K562 (cell line): ENCODE measurements around the gene MPPED2. TPM values are rescaled to one million over a fixed set of nuclear protein-coding genes. Genes with fewer than 3 reads are reported as not detected.

Experiments
- ATAC-seq: fragments of 200-7000 bp; cut with Tn5 transposase; 3 replicates; pipeline ENCODE4 v1.9.1; 2020; ENCODE audit warnings: moderate library complexity
- BruUV-seq: library from RNA; stranded (reverse); fragments of 400-500 nt; replicated peaks from 2 replicates; lab custom pipeline; 2021; lab: Mats Ljungman, UMichigan
- CTCF ChIA-PET: fragments of 300-600 bp; formaldehyde crosslinking; extraction: SDS; loops from one replicate; lab custom pipeline; 2021; ENCODE audit warnings: low intra/inter-chr PET ratio; lab: Yijun Ruan, JAX
- POLR2A ChIA-PET: fragments of 300-600, 350-650 bp; sonication (Branson Sonifier 250); formaldehyde crosslinking; extraction: SDS; loops from one replicate; lab custom pipeline; 2021; ENCODE audit warnings: antibody characterized with exemption, inconsistent platforms; lab: Yijun Ruan, JAX
- DNase-seq, 4 experiments: peaks; one replicate each; pipeline versions ENCODE4 v3.0.0 to v3.0.0-alpha.2; 2011 to 2018; ENCODE audit warnings: low spot score in 3 of 4, mixed read lengths in 3 of 4; ENCODE audit errors: extremely low read depth in 1 of 4
- FAIRE-seq: peaks from 2 replicates; lab custom pipeline; 2011; peaks lifted over from hg19 to GRCh38; lab: Jason Lieb, UNC
- H2AFZ ChIP-seq: 2 replicates; pipeline ENCODE4 v1.6.0; 2011; ENCODE audit warnings: low read depth, low read length, control low read depth, inconsistent platforms
- H3K27ac ChIP-seq: fragments of 200-600 bp; 3 replicates; pipeline ENCODE4 v1.8.0; 2011; ENCODE audit warnings: low read depth, mild to moderate bottlenecking, control low read depth, inconsistent platforms, low read length, moderate library complexity, mixed read lengths; ENCODE audit errors: extremely low read depth
- H3K27me3 ChIP-seq, 2 experiments: fragments of 300-600 bp in 1 of 2; 2 replicates in 1 of 2; 3 replicates in 1 of 2; pipeline versions ENCODE4 v1.6.0 to v1.8.0; 2011; ENCODE audit warnings: inconsistent platforms in 2 of 2, low read length in 2 of 2, mild to moderate bottlenecking in 1 of 2, mixed read lengths in 1 of 2, moderate library complexity in 1 of 2; ENCODE audit not compliant: control insufficient read depth in 2 of 2, insufficient read depth in 2 of 2
- H3K36me3 ChIP-seq: fragments of 300-600 bp; 3 replicates; pipeline ENCODE4 v1.8.0; 2011; ENCODE audit warnings: mild to moderate bottlenecking, low read length, inconsistent platforms; ENCODE audit not compliant: control insufficient read depth, insufficient read depth
- H3K4me1 ChIP-seq, 2 experiments: fragments of 200-600 bp in 1 of 2; replicated peaks in 1 of 2; 2 replicates in 1 of 2; 3 replicates in 1 of 2; pipeline versions ENCODE4 v1.5.1 to v1.8.0; 2011; ENCODE audit warnings: inconsistent platforms in 2 of 2, low read length in 2 of 2, mild to moderate bottlenecking in 1 of 2, mixed read lengths in 1 of 2, moderate library complexity in 1 of 2; ENCODE audit not compliant: control insufficient read depth in 2 of 2, insufficient read depth in 2 of 2
- H3K4me2 ChIP-seq: 2 replicates; pipeline ENCODE4 v1.6.1; 2011; ENCODE audit warnings: low read length, control low read depth, inconsistent platforms, mixed read lengths; ENCODE audit not compliant: insufficient read depth
- H3K4me3 ChIP-seq: fragments of 200-600 bp; sonication (generic), shearing (Covaris generic); 2 replicates; pipeline ENCODE4 v1.5.1; 2016; ENCODE audit warnings: control low read depth, inconsistent platforms
- H3K79me2 ChIP-seq: fragments of 200-600 bp; 3 replicates; pipeline ENCODE4 v1.8.0; 2011; ENCODE audit warnings: low read length, inconsistent platforms; ENCODE audit not compliant: control insufficient read depth, insufficient read depth
- H3K9ac ChIP-seq, 2 experiments: 2 replicates each; pipeline versions ENCODE4 v1.6.0 to v1.6.1; 2011; ENCODE audit warnings: low read depth in 2 of 2, low read length in 2 of 2, control low read depth in 1 of 2, inconsistent platforms in 1 of 2, mild to moderate bottlenecking in 1 of 2, mixed read lengths in 1 of 2; ENCODE audit not compliant: insufficient read depth in 1 of 2
- H3K9me1 ChIP-seq: one replicate; pipeline ENCODE4 v1.6.0; 2011; ENCODE audit warnings: inconsistent platforms, mild to moderate bottlenecking, low read length, moderate library complexity; ENCODE audit not compliant: control insufficient read depth, insufficient read depth
- H3K9me3 ChIP-seq: replicated peaks from 2 replicates; pipeline ENCODE4 v1.5.1; 2011; ENCODE audit warnings: low read depth, low read length, inconsistent platforms; ENCODE audit not compliant: control insufficient read depth, insufficient read depth
- H4K20me1 ChIP-seq: replicated peaks from 2 replicates; pipeline ENCODE4 v1.6.1; 2011; ENCODE audit warnings: low read length, inconsistent platforms, mixed read lengths; ENCODE audit not compliant: control insufficient read depth, insufficient read depth
- ESRRB ChIP-seq: fragments of 250-450 bp; sonication (Bioruptor Pico); IDR thresholded peaks from 2 replicates; pipeline ENCODE4 v1.5.0; 2020; ENCODE audit warnings: mild to moderate bottlenecking, moderate library complexity, borderline replicate concordance
- FOXM1 ChIP-seq, 2 experiments: fragments of 450-650 bp in 1 of 2; sonication (generic) in 1 of 2; formaldehyde crosslinking in 1 of 2; IDR thresholded peaks; 2 replicates each; pipeline versions ENCODE4 v1.6.1 to v1.9.0; 2017 to 2022; ENCODE audit warnings: low read depth in 2 of 2, mild to moderate bottlenecking in 2 of 2, missing genetic modification reagents in 1 of 2, moderate library complexity in 1 of 2
- GATAD2B ChIP-seq: fragments of 450-650 bp; IDR thresholded peaks from 2 replicates; pipeline ENCODE4 v1.6.1; 2017; ENCODE audit warnings: mild to moderate bottlenecking, borderline replicate concordance
- KLF16 ChIP-seq: IDR thresholded peaks from 2 replicates; pipeline ENCODE4 v1.6.1; 2016; ENCODE audit warnings: antibody characterized with exemption
- LARP7 ChIP-seq: fragments of 450-650 bp; IDR thresholded peaks from 2 replicates; pipeline ENCODE4 v1.6.1; 2016
- MTA1 ChIP-seq: fragments of 450-650 bp; IDR thresholded peaks from 2 replicates; pipeline ENCODE4 v1.6.1; 2017; ENCODE audit warnings: borderline replicate concordance
- MYNN ChIP-seq, 2 experiments: sonication (generic); formaldehyde crosslinking in 1 of 2; IDR thresholded peaks; 2 replicates each; pipeline versions ENCODE4 v1.5.0 to v1.6.1; 2016 to 2020; ENCODE audit warnings: antibody characterized with exemption in 1 of 2, missing genetic modification reagents in 1 of 2
- RB1 ChIP-seq: fragments of 450-650 bp; IDR thresholded peaks from 2 replicates; pipeline ENCODE4 v1.6.1; 2017; ENCODE audit warnings: low read depth, mild to moderate bottlenecking
- RCOR1 ChIP-seq, 2 experiments: IDR thresholded peaks; 2 replicates each; pipeline ENCODE4 v1.6.1; 2012; ENCODE audit warnings: low read depth in 2 of 2, low read length in 2 of 2, borderline replicate concordance in 1 of 2, improper control_type of control experiment in 1 of 2
- SRSF1 ChIP-seq: fragments of 200-400 bp; formaldehyde crosslinking; IDR thresholded peaks from 2 replicates; pipeline ENCODE4 v1.6.1; 2017; ENCODE audit warnings: mild to moderate bottlenecking, low read depth, low read length, moderate library complexity
- WGBS: fragments of 100-300 bp; shearing (Covaris generic); methylation state at CpG from one replicate; pipeline ENCODE4 v1.1.6; 2016; ENCODE audit warnings: low coverage, mixed read lengths; ENCODE audit not compliant: insufficient coverage; ENCODE audit errors: missing lambda C conversion rate; 5-methylcytosine and 5-hydroxymethylcytosine counted together
- in situ Hi-C: fragments of 300-500 bp; cut with MboI; formaldehyde crosslinking; loops from 4 replicates; pipeline ENCODE4 v1.15.0; 2018; ENCODE audit warnings: inconsistent platforms, mixed read lengths
- intact Hi-C: fragments of 100-400 bp; cut with micrococcal nuclease; formaldehyde crosslinking; loops from 2 replicates; pipeline ENCODE4 v1.14.2; 2022
- polyA plus RNA-seq, 8 experiments: library from polyadenylated mRNA; depleted of rRNA in 4 of 8; stranded (reverse) in 5 of 8; unstranded in 3 of 8; fragments of >200 nt; fragmentation: Nextera tagmentation in 2 of 8; fragmentation: Illumina TruSeq in 1 of 8; extraction: Ambion mirVana in 2 of 8; extraction: Trizol in 1 of 8; gene quantifications; 2 replicates each; pipeline versions ENCODE4 v1.2.1 to v1.2.3, GENCODE V29; 2011 to 2014; ENCODE audit warnings: inconsistent platforms in 1 of 8, missing spikeins in 1 of 8
- total RNA-seq, 7 experiments: library from RNA; depleted of rRNA in 6 of 7; stranded (reverse); fragments of >200 nt in 6 of 7; fragmentation: Illumina TruSeq in 2 of 7; extraction: Trizol in 2 of 7; gene quantifications; 2 replicates each; pipeline versions ENCODE4 v1.2.1 to v1.2.3, GENCODE V29; 2011 to 2021; ENCODE audit warnings: low replicate concordance in 1 of 7

Gene MPPED2
- total and polyA plus RNA-seq, 9 of the 15 experiments (the other 6 are each of a cell fraction or from before 2014, with no cell fraction given), result not detected

DNA sequence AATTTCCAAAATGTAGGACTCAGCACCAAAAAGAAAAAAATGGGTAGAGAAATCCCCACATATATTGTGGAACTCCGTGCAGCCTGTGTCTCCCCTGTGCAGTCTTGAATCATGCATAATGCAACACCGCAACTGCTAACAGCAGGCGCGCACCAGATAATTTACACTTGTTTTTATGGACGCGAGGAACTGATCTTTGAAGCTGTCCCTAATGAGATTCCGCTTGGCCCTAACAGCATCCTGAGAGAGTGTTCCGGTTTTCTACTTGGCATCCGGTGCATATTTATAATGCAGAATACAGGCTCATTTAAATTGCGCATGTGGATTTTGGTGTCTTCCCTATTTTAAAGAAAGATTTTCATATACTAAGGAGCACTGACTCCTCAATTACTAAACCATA lies 21.1 kb downstream of the MPPED2 start:
- DNase-seq (no peak), ATAC-seq (no peak), FAIRE-seq (no peak)
- no peaks in the 10 kb centered on the region for H3K27me3 ChIP-seq
- H3K9me1 ChIP-seq, result no peaks in the 10 kb centered on the region
- H3K4me3 ChIP-seq, result no peak overlapping the region
- H3K9me3 ChIP-seq, result no peaks in the 10 kb centered on the region
- no peak overlapping the region for H3K9ac ChIP-seq
- no TSS peak for BruUV-seq
- no peaks in the 10 kb centered on the region for H4K20me1 ChIP-seq
- POLR2A ChIA-PET, result no interaction called here
- WGBS, result 0% methylated on average over 10 of the region's 10 CpGs
- H3K79me2 ChIP-seq, result no peaks in the 10 kb centered on the region
- no peak overlapping the region for H3K27ac ChIP-seq
- no peaks in the 10 kb centered on the region for H3K36me3 ChIP-seq
- intact Hi-C loops, result no loop called here
- no peaks in the 10 kb centered on the region for H3K4me1 ChIP-seq
- in situ Hi-C loops, result no loop called here
- TF ChIP-seq GATAD2B (no peak), RCOR1 (IDR thresholded peaks at IDR 0.05; ENCODE audit: borderline replicate concordance in 1 of 2, low read depth in 2 of 2, low read length in 2 of 2) (no peak), ESRRB (CRISPR knock-in tag) (no peak), MYNN (IDR thresholded peaks at IDR 0.05) (no peak), MYNN (CRISPR knock-in tag; IDR thresholded peaks at IDR 0.05) (no peak), MTA1 (no peak), LARP7 (no peak), RB1 (no peak), SRSF1 (no peak), KLF16 (no peak), FOXM1 (IDR thresholded peaks at IDR 0.05; ENCODE audit: low read depth) (no peak), FOXM1 (CRISPR knock-in tag; IDR thresholded peaks at IDR 0.05; ENCODE audit: low read depth) (no peak)
- H3K4me2 ChIP-seq, result no peak overlapping the region
- CTCF ChIA-PET, result no interaction called here
- H2AFZ ChIP-seq, result no peak overlapping the region
